CD14-positive monocyte (primary cell): Measurements from ENCODE around the gene CNKSR2. TPM values are rescaled to one million over a fixed set of nuclear protein-coding genes. Genes with fewer than 3 reads are reported as not detected.
A peak's percentile ranks its signal among the peaks of the same experiment; 100 is the strongest.

Source experiments
- DNase-seq, 3 donors: peaks; one replicate each; pipeline ENCODE4 v3.0.0-alpha.2; 2011 to 2022
- H2AFZ ChIP-seq: 2 replicates; pipeline ENCODE4 v1.6.0; 2012; ENCODE audit warnings: mild to moderate bottlenecking, low read depth, low read length, inconsistent platforms; ENCODE audit not compliant: insufficient read depth, poor library complexity, severe bottlenecking
- H3K27ac ChIP-seq, 2 donors: 1 replicate in 1 of 2; 2 replicates in 1 of 2; pipeline ENCODE4 v1.5.1; 2012 to 2013; ENCODE audit warnings: low read length in 2 of 2, control low read depth in 1 of 2, inconsistent platforms in 1 of 2, low read depth in 1 of 2, mild to moderate bottlenecking in 1 of 2
- H3K27me3 ChIP-seq, 2 donors: one replicate each; pipeline versions ENCODE4 v1.6.0 to v1.6.1; 2011 to 2013; ENCODE audit warnings: low read length in 2 of 2; ENCODE audit not compliant: control insufficient read depth in 2 of 2, insufficient read depth in 2 of 2
- H3K36me3 ChIP-seq, 2 donors: replicated peaks in 1 of 2; 1 replicate in 1 of 2; 2 replicates in 1 of 2; pipeline versions ENCODE4 v1.5.1 to v1.6.1; 2012 to 2013; ENCODE audit warnings: low read length in 2 of 2, control low read depth in 1 of 2, inconsistent platforms in 1 of 2, mild to moderate bottlenecking in 1 of 2; ENCODE audit not compliant: insufficient read depth in 2 of 2, control insufficient read depth in 1 of 2
- H3K4me1 ChIP-seq, 2 donors: 1 replicate in 1 of 2; 2 replicates in 1 of 2; pipeline versions ENCODE4 v1.5.1 to v1.6.1; 2012 to 2013; ENCODE audit warnings: low read length in 2 of 2, control low read depth in 1 of 2, inconsistent platforms in 1 of 2, mild to moderate bottlenecking in 1 of 2, moderate library complexity in 1 of 2; ENCODE audit not compliant: insufficient read depth in 2 of 2, control insufficient read depth in 1 of 2
- H3K4me2 ChIP-seq: replicated peaks from 2 replicates; pipeline ENCODE3; 2012; ENCODE audit warnings: low read length, moderate library complexity, mild to moderate bottlenecking; ENCODE audit not compliant: poor library complexity, severe bottlenecking; ENCODE audit errors: extremely low read depth
- H3K4me3 ChIP-seq, 3 experiments: fragments of 200-600 bp in 1 of 3; sonication (generic) in 1 of 3; replicated peaks in 1 of 3; 1 replicate in 2 of 3; 2 replicates in 1 of 3; pipeline ENCODE4 v1.5.1; 2011 to 2013; ENCODE audit warnings: low read length in 3 of 3, mild to moderate bottlenecking in 3 of 3, control low read depth in 2 of 3, low read depth in 2 of 3, inconsistent platforms in 1 of 3, moderate library complexity in 1 of 3
- H3K79me2 ChIP-seq: 2 replicates; pipeline ENCODE4 v1.6.0; 2012; ENCODE audit warnings: mild to moderate bottlenecking, control low read depth, inconsistent platforms, low read length, moderate library complexity; ENCODE audit not compliant: insufficient read depth
- H3K9ac ChIP-seq: 2 replicates; pipeline ENCODE4 v1.6.0; 2017; ENCODE audit warnings: low read length, mild to moderate bottlenecking; ENCODE audit not compliant: insufficient read depth, poor library complexity, severe bottlenecking
- H3K9me3 ChIP-seq, 2 donors: replicated peaks in 1 of 2; 1 replicate in 1 of 2; 2 replicates in 1 of 2; pipeline versions ENCODE4 v1.5.1 to v1.6.1; 2012 to 2013; ENCODE audit warnings: low read length in 2 of 2, control low read depth in 1 of 2; ENCODE audit not compliant: control insufficient read depth in 1 of 2, insufficient read depth in 1 of 2
- H4K20me1 ChIP-seq: 2 replicates; pipeline ENCODE4 v1.6.0; 2012; ENCODE audit warnings: mild to moderate bottlenecking, low read length, control low read depth, moderate library complexity; ENCODE audit not compliant: insufficient read depth
- H3K27ac Mint-ChIP-seq, 7 donors: one replicate each; pipeline ENCODE4 v1.8.0; 2020; ENCODE audit warnings: mild to moderate bottlenecking in 7 of 7, mixed read lengths in 7 of 7, moderate library complexity in 6 of 7, inconsistent platforms in 2 of 7
- H3K27me3 Mint-ChIP-seq, 3 donors: one replicate each; pipeline ENCODE4 v1.8.0; 2021 to 2022; ENCODE audit warnings: low read depth in 3 of 3, mild to moderate bottlenecking in 3 of 3, mixed read lengths in 3 of 3, moderate library complexity in 3 of 3, inconsistent platforms in 1 of 3
- H3K36me3 Mint-ChIP-seq, 2 donors: one replicate each; pipeline ENCODE4 v1.8.0; 2020; ENCODE audit warnings: mixed read lengths in 2 of 2, inconsistent platforms in 1 of 2, mild to moderate bottlenecking in 1 of 2
- H3K4me1 Mint-ChIP-seq: one replicate; pipeline ENCODE4 v1.8.0; 2020; ENCODE audit warnings: mild to moderate bottlenecking, mixed read lengths
- H3K4me3 Mint-ChIP-seq, 2 donors: one replicate each; pipeline ENCODE4 v1.8.0; 2020; ENCODE audit warnings: mild to moderate bottlenecking in 2 of 2, mixed read lengths in 2 of 2, moderate library complexity in 1 of 2
- H3K9me3 Mint-ChIP-seq, 7 donors: one replicate each; pipeline ENCODE4 v1.8.0; 2020 to 2022; ENCODE audit warnings: mixed read lengths in 7 of 7, mild to moderate bottlenecking in 6 of 7, moderate library complexity in 6 of 7, inconsistent platforms in 2 of 7
- CTCF ChIP-seq: fragments of 200-600 bp; IDR thresholded peaks from one replicate; pipeline ENCODE4 v1.8.0; 2022; ENCODE audit warnings: antibody characterized with exemption, mild to moderate bottlenecking
- WGBS: methylation state at CpG from one replicate; pipeline ENCODE4 v1.1.5; 2013; ENCODE audit warnings: missing lambda C conversion rate; ENCODE audit not compliant: insufficient coverage; 5-methylcytosine and 5-hydroxymethylcytosine counted together
- intact Hi-C, 2 donors: fragments of 100-400 bp; cut with micrococcal nuclease; formaldehyde crosslinking; loops; one replicate each; pipeline versions ENCODE4 v1.15.0 to v1.15.1; 2023
- polyA plus RNA-seq, 3 donors: library from polyadenylated mRNA; depleted of rRNA in 1 of 3; unstranded in 2 of 3; stranded (reverse) in 1 of 3; fragments of 300-500 nt in 2 of 3; fragments of >200 nt in 1 of 3; fragmentation: Illumina TruSeq in 2 of 3; gene quantifications; 1 replicate in 2 of 3; 2 replicates in 1 of 3; pipeline ENCODE4 v1.2.3, GENCODE V29; 2012 to 2021

Gene CNKSR2
- polyA plus RNA-seq, 3 donors = 0.12 TPM; not detected in 2

DNA sequence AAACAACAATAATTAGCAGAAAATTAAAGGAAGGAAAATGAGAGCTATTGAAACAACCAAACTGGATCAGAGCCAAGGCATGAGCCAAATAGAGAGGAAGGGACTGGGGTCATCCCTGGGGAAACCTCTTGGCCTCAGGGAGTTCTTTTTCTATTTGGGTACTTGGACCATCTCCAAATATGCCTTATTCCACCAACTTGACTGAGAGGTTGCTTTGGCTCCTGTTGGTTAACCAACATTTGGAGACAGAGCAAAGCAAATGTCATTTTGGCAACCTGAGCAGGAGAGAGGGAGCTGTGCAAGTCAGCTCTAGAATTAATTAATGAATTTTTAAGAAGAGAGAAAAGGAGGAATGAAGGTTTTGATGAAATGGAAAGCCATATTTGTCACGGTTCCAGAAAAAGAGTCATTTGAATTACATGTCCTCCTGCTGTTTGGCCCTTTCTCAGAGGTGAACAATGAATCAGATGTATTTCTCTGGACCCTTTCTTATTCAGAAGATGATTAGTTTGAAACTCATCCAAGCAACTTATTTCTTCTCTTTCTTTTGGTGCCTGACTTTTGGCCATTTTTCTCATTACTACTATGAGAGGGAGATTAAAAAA lies 119.1 kb downstream of the CNKSR2 start:
- H3K9ac ChIP-seq = no peak overlapping the region
- no peaks in the 10 kb centered on the region for H3K27me3 ChIP-seq
- H3K36me3 ChIP-seq = no peaks in the 10 kb centered on the region
- no peaks in the 10 kb centered on the region for H3K9me3 Mint-ChIP-seq
- H3K4me1 ChIP-seq = no peaks in the 10 kb centered on the region
- H3K4me1 Mint-ChIP-seq = no peaks in the 10 kb centered on the region
- DNase-seq = no peak
- H3K36me3 Mint-ChIP-seq = no peaks in the 10 kb centered on the region
- no peak overlapping the region for H3K4me3 Mint-ChIP-seq
- no CpG with 5 or more reads among the region's 1 CpG for WGBS
- no peak overlapping the region for H3K27ac ChIP-seq
- no peak overlapping the region for H3K27ac Mint-ChIP-seq
- H3K4me3 ChIP-seq = no peak overlapping the region
- TF ChIP-seq CTCF = no peak
- peaks cover 0 to 3% (median 0%) of the 10 kb centered on the region in 3 donors for H3K27me3 Mint-ChIP-seq
- H4K20me1 ChIP-seq = no peaks in the 10 kb centered on the region
- no peak overlapping the region for H3K4me2 ChIP-seq
- H2AFZ ChIP-seq = no peak overlapping the region
- no peaks in the 10 kb centered on the region for H3K79me2 ChIP-seq
- no peaks in the 10 kb centered on the region for H3K9me3 ChIP-seq
- intact Hi-C loops = no loop called here

DNA sequence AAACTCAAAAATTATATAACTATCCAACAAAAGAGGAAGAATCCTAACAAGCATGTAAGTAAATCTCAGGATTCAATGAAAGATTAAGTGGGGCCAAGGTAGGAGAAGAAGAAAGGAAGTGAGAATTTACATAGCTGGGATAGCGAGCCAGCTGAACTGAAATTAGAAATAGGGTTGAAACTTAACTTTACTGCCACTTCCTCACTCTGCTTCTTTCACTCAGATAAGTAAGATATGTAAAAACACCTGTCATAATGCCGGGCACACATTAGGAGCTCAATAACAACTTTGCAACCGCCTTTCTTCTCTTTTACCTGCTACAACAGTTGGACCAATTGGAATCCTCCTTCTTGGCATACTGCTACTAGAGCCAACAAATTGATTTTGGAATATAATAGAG lies 129.4 kb downstream of the CNKSR2 start:
- whole genome bisulfite sequencing = no CpG with 5 or more reads among the region's 3 CpGs
- intact Hi-C loops = no loop called here
- H3K9ac ChIP-seq = no peak overlapping the region
- no peaks in the 10 kb centered on the region for H3K36me3 Mint-ChIP-seq
- H4K20me1 ChIP-seq = no peaks in the 10 kb centered on the region
- H3K27ac ChIP-seq = no peak overlapping the region
- peaks cover 16% of the 10 kb centered on the region for H3K4me1 Mint-ChIP-seq
- H3K4me2 ChIP-seq = no peak overlapping the region
- DNase-seq = no peak
- no peak for TF ChIP-seq CTCF
- no peaks in the 10 kb centered on the region for H3K27me3 ChIP-seq
- no peak overlapping the region for H2AFZ ChIP-seq
- H3K4me3 ChIP-seq = no peak overlapping the region
- no peak overlapping the region for H3K4me3 Mint-ChIP-seq
- H3K27me3 Mint-ChIP-seq = peaks cover 0 to 1% (median 0%) of the 10 kb centered on the region in 3 donors
- peak overlapping the region in 1 of 7 donors; percentile 5 for H3K27ac Mint-ChIP-seq
- H3K9me3 ChIP-seq = no peaks in the 10 kb centered on the region
- no peaks in the 10 kb centered on the region for H3K79me2 ChIP-seq
- no peaks in the 10 kb centered on the region for H3K36me3 ChIP-seq
- H3K9me3 Mint-ChIP-seq = no peaks in the 10 kb centered on the region
- no peaks in the 10 kb centered on the region for H3K4me1 ChIP-seq
